NCI-H1436 treated with DMSO at 0.1 percent for 48 hours (cell line): ENCODE data around the gene RHCE.
"Not testable (repeated sequence)": the region's sequence is repeated elsewhere in the genome, so short reads cannot be mapped to it uniquely, and the experiment has no call there.

Source experiments
- DNase-seq: peaks from one replicate; lab custom pipeline; 2025; lab: John Stamatoyannopoulos, UW

Gene RHCE

DNA sequence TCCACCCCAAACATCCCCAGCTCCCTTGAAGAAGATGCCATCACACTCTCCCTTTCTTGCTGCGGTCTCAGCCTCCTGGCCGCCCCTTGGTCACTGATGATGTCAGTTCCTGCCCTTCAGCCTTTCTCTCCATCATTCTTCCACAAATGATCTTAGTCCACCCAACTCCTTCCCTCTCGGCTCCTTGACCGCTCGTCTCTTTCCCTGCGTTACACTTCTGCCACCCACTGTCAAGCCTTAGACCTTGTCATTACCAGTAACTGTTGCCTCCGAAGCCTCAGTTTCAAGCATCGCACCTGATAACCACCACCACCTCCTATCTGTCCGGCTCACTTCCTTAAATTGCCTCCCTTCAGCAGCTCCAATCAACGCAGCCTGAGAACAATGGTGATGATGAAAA, 23.1 kb downstream of the RHCE start:
- not testable (repeated sequence) for DNase-seq

DNA sequence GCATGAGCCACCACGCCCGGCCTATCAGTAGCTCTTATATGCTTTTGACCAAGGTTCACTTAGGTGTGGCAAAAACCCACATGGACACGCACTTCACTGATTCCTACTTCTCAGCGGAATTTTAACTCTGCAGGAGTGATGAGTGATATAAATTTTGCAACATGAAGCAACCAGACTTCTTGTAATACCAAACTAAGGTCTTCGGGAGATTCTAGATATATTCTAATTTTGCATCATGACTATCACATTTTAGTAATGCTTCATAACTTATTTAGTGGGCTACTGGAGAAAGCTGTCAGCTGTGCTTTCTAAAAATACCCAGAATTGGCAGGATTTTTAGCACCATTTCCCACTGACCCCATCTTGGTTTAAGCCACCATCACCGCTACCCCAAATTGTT, 27.8 kb downstream of the RHCE start:
- no peak for DNase-seq

DNA sequence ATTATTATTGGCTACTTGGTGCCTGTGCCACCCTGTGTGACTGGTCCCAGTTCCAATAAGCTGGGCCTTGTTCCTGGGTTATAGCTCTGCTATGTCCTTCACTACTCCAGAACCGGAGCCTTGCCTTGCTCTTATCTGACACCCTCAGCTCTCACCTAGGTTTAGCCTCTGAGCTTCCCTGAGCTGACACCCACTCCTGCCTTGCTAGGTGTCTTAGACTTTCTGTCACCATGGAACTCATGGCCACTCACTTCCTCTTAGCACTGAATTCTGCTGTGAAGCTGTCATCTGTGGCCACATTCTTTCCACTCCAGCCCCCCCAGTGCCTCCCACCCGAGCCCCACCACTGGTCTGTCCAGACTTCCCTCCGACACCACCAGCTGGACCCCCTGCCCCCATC, 30.9 kb downstream of the RHCE start:
- DNase-seq, result not testable (repeated sequence)

DNA sequence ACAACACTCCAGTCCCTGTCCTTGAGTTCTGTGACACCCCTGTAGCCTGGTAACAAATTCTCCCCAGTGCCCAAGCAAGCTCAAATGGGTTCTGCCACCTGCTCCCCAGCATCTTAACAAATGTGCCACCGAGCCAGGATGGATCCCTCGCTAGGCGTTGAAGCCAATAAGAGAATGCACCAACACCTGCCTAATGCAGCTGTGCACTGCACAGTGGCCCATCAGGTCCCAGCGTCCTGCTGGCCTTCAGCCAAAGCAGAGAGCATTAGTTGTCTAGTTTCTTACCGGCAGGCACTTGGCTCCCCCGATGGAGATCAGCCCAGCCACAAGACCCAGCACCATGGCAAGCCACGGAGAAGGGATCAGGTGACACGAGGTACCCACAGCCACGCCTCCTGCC, 31.9 kb downstream of the RHCE start:
- DNase-seq, result not testable (repeated sequence)

GRCh38 chr1:25387096-25387495, 33.5 kb downstream of the RHCE start:
- DNase-seq, result not testable (repeated sequence)

DNA sequence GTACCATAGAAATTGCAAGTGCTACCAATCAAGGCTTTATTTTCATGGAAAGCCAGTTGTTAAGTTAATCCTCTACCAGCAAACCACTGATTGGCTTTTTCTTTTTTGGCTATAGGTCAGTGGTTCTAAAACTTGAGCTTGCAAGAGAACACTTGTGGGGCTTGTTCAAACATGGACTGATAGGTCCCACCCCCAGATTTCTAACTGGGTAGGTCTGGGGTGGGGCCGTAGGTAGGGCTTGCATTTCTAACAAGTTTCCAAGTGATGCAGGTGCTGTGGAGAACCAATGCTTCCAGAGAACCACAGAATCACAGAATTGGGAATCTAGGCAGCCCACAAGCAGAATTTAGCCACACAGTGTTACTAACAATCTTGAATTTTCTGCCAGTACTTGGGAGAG, 36.8 kb downstream of the RHCE start:
- DNase-seq, result not testable (repeated sequence)

GRCh38 chr1:25383090-25383489, 37.5 kb downstream of the RHCE start:
- not testable (repeated sequence) for DNase-seq

DNA sequence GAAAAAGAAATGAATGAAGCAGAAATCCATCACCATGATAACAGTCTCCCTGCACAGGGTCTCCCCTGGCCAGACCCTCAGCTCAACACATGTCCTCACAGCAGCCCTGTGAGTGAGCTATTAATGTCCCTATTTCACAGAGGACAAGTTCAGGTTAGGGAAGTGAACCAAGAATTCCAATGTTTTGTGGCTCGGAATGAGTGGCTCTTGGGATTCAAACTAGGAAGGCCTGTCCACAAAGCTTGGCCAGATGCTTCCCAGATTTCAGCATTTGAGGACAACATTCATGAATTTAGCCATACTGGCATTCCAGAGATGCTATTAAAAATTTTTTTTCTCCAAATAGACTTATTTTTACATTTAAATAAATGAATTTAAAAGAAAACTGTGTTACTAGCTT, 38.1 kb downstream of the RHCE start:
- not testable (repeated sequence) for DNase-seq

- DNase-seq, result not testable (repeated sequence)
These were observed 42.3 kb downstream of the RHCE start for GRCh38 chr1:25378367-25378766.

GRCh38 chr1:25371757-25372156, 48.9 kb downstream of the RHCE start:
- not testable (repeated sequence) for DNase-seq

- DNase-seq, result not testable (repeated sequence)
These were observed 50.8 kb downstream of the RHCE start for GRCh38 chr1:25369691-25370271.

DNA sequence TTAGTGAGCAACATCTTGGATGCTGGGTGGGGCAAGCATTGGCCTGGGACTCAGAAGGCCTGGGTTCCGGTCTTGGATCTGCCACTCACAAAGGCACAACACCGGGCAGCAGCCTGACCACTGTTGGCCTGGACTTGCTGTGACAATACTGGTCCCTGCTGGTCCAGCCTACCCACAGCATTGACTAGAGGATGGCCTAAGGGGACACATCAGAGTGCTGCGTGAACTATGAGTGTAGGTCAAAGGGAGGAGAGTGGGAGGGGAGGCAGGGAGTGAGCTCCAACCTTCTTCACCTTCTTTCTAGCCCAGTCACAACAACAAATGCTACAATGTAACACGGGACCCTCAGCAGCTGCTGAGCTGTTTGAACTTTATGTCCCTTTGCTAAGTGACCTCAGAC, 51.4 kb downstream of the RHCE start:
- DNase-seq, result no peak

DNA sequence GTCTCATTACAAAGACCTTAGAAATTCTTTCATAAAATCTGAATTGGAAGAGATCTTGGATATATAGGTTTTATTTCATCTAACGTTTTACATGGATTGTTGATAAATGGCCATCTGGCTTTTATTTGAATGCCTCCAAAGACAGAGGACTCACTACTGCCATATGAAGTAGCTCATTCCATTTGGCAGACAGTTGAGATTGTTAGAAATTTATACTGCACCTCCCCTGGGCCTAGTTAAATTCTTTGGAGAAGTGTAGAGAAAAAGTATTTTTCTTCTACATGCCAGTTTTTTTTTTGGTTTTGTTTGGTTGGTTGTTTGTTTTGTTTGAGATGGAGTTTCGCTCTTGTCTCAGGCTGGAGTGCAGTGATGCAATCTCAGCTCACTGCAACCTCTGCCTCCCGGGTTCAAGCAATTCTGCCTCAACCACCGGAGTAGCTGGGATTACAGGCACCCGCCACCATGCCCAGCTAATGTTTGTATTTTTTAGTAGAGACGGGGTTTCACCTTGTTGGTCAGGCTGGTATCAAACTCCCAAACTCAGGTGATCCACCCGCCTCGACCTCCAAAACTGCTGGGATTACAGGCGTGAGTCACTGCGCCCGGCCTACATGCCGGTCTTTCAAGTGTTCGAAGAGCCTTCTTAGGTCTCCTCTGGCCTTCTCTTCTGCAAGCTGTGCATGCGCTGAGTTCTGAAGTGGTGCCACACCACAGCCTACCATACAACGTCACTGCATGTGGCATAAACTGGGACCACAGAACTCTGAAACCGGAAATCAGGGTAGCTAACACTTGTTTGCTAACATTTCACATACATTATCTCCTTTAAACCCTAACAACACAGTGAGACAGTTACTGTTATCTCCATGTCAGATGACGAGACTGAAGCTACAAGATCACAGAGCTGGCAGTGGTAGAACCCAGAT, 57.7 kb downstream of the RHCE start:
- DNase-seq, result not testable (repeated sequence)

- no peak for DNase-seq
These were observed 58.7 kb downstream of the RHCE start for GRCh38 chr1:25361901-25362300.

- no peak for DNase-seq
These were observed 59.7 kb downstream of the RHCE start for GRCh38 chr1:25360596-25361581.

- DNase-seq, result no peak
These were observed 63.8 kb downstream of the RHCE start for GRCh38 chr1:25356848-25357247.

GRCh38 chr1:25356441-25356840, 64.2 kb downstream of the RHCE start:
- DNase-seq, result no peak

DNA sequence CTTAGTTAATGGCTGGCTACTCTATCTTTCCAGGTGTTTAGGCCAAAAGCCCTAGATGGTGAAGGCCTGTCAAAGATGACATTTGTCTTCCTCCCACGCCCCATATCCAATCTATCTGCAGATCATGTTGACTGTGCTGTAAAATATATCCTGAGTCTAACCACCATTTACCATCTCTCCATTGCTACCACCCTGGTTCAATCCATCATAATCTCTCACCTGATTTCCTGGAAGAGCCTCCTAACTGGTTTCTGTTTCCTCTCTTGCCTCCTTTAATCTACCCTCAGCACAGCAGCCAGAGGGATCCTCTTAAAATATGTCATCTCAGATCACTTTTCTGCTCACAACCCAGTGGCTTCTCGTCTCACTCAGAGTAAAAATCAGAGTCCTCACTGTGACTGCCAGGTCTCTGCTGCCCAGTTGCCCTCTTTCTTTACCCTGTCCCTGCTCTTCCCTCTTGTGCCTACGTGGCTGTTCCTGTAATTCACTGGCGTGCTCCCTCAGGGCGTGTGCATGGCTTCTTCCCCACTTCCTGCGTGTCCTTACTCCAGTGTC, 64.7 kb downstream of the RHCE start:
- DNase-seq, result no peak

GRCh38 chr1:25349606-25350005, 71.0 kb downstream of the RHCE start:
- DNase-seq, result no peak

DNA sequence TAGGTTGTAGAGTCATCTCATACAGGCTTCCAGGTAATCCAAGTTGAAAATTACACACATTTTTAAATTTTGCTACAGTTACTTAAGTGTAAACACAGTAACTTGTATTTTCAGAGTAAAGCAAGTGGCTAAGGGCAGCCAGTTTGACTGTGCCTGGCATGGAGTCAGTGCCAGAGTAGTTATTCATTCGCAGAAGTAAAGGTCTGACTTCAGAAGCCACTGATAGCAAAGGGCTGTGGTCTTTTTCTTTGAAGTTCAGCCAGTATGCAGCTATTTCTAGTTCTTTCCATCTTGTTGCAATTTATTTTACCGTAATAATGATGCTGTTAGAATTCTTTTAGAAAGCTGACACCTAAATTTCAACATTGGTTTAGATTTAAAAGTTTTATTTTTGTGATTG, 73.1 kb downstream of the RHCE start:
- no peak for DNase-seq

DNA sequence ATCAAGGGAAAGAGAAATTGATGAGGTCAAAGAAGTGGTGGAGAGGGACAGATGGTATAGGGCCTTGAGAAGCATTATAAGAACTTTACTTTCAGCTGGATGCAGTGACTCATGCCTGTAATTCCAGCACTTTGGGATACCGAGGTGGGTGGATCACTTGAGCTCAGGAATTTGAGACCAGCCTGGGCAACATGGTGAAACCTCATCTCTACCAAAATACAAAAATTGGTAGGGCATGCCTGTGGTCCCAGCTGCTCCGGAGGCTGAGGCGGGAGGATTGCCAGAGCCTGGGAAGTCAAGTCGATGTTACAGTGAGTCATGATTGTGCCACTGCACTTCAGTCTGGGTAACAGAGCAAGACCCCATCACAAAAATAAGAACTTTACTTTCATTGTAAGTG, 76.8 kb downstream of the RHCE start:
- DNase-seq, result no peak

GRCh38 chr1:25342846-25343245, 77.8 kb downstream of the RHCE start:
- DNase-seq, result no peak
